ENCODE data around the gene SLC16A11.

The SLC16A11 gene

DNA sequence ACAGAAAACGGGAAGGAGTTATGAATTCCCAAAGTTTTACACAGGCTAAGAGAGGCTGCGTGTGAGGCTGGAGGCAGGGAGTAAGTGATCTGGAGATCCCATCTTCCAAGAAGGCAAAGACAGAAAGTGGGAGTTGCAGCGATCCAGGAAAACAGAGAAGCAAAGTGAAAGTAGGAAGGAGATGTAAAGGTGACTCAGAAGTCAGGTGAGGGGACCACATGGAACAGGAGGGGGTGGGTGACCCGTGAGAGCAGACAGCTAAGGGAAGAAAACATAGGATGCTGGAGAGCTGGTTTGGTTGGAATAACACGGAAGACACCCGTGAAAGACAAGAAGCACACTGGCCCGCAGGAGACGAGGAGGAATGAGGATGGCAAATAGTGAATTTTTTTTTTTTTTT lies 46.7 kb downstream of the SLC16A11 start:
- H4K20me1 ChIP-seq (ENCODE audit: insufficient read depth, low read length, poor library complexity, severe bottlenecking) = no peaks in the 10 kb centered on the region
- no peak overlapping the region for H3K9ac ChIP-seq (ENCODE audit: low read depth, low read length, poor library complexity, severe bottlenecking)
- H3F3A ChIP-seq (ENCODE audit: low read depth) = no peaks in the 10 kb centered on the region
- no peaks in the 10 kb centered on the region for H3K9me3 ChIP-seq (ENCODE audit: insufficient read depth, low read depth, low read length)
- H3K4me2 ChIP-seq (ENCODE audit: low read depth, low read length, poor library complexity, severe bottlenecking) = no peak overlapping the region
- no peak overlapping the region for H2AFZ ChIP-seq (ENCODE audit: low read length)
- no peaks in the 10 kb centered on the region for H3K4me1 ChIP-seq (ENCODE audit: insufficient read depth, low read length, poor library complexity, severe bottlenecking)
- no peaks in the 10 kb centered on the region for H3K27me3 ChIP-seq (ENCODE audit: insufficient read depth, low read length, poor library complexity, severe bottlenecking)
- peaks cover 16% of the 10 kb centered on the region; the same call in 1 of the 2 replicates for H3K36me3 ChIP-seq (ENCODE audit: insufficient read depth, low read length)
- no peaks in the 10 kb centered on the region for H3K9me2 ChIP-seq (replicated peaks; ENCODE audit: low read depth, low read length)
- no peak overlapping the region for H3K4me3 ChIP-seq (ENCODE audit: low read length, poor library complexity, severe bottlenecking)
- TF ChIP-seq EZH2phosphoT487 (IDR thresholded peaks at IDR 0.05; ENCODE audit: borderline replicate concordance) = no peak
- TF ChIP-seq, protein P1, sequence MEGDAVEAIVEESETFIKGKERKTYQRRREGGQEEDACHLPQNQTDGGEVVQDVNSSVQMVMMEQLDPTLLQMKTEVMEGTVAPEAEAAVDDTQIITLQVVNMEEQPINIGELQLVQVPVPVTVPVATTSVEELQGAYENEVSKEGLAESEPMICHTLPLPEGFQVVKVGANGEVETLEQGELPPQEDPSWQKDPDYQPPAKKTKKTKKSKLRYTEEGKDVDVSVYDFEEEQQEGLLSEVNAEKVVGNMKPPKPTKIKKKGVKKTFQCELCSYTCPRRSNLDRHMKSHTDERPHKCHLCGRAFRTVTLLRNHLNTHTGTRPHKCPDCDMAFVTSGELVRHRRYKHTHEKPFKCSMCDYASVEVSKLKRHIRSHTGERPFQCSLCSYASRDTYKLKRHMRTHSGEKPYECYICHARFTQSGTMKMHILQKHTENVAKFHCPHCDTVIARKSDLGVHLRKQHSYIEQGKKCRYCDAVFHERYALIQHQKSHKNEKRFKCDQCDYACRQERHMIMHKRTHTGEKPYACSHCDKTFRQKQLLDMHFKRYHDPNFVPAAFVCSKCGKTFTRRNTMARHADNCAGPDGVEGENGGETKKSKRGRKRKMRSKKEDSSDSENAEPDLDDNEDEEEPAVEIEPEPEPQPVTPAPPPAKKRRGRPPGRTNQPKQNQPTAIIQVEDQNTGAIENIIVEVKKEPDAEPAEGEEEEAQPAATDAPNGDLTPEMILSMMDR (conservative IDR thresholded peaks at IDR 0.05; ENCODE audit: low read length) = no peak
- no peaks in the 10 kb centered on the region for H3K79me2 ChIP-seq (ENCODE audit: insufficient read depth, low read length)

DNA sequence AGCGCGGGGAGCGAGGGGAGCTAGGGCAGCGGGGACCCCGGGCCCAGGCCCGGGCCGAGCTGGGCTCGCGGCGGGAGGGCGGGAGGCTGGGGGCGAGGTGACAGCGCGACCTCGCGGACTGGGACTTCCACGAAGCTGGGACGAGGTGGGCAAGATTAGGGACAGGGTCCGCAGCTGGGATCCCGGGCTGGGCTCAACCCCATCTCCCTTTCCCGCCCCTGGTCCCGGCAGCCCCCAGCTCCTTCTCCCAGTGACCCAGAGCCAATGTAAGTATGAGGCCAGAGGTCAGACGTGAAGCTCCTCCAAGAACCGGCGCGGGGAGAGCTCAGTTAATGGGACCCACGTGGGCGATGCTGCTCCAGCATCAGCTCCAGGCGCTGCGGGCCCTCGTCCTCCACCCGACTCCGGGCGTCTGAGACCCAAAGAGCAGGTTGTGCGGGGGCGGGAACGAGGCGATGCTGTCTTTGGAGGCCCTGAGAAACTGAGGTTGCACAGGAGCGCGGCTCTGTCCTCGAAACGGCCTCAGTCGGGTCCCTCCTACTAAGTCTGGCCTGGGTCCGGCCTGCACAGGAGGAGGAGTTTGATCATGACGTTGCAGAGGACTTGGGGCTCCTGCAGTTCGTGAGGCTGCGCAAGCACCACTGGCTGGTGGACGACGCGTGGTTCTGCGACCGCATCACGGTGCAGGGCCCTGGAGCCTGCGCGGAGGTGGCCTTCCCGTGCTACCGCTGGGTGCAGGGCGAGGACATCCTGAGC lies 47.5 kb downstream of the SLC16A11 start:
- Histone ChIP-seq H3K9ac (ENCODE audit: low read depth, low read length, poor library complexity, severe bottlenecking) (no peak overlapping the region), H3K36me3 (ENCODE audit: insufficient read depth, low read length) (peaks cover 9% of the 10 kb centered on the region; the same call in 1 of the 2 replicates), H2AFZ (ENCODE audit: low read length) (no peak overlapping the region), H4K20me1 (ENCODE audit: insufficient read depth, low read length, poor library complexity, severe bottlenecking) (no peaks in the 10 kb centered on the region), H3K9me3 (ENCODE audit: insufficient read depth, low read depth, low read length) (no peaks in the 10 kb centered on the region), H3F3A (ENCODE audit: low read depth) (no peaks in the 10 kb centered on the region), H3K79me2 (ENCODE audit: insufficient read depth, low read length) (no peaks in the 10 kb centered on the region), H3K27me3 (ENCODE audit: insufficient read depth, low read length, poor library complexity, severe bottlenecking) (no peaks in the 10 kb centered on the region), H3K4me1 (ENCODE audit: insufficient read depth, low read length, poor library complexity, severe bottlenecking) (no peaks in the 10 kb centered on the region), H3K4me3 (ENCODE audit: low read length, poor library complexity, severe bottlenecking) (no peak overlapping the region), H3K4me2 (ENCODE audit: low read depth, low read length, poor library complexity, severe bottlenecking) (no peak overlapping the region), H3K9me2 (replicated peaks; ENCODE audit: low read depth, low read length) (no peaks in the 10 kb centered on the region)
- no peak for TF ChIP-seq EZH2phosphoT487 (IDR thresholded peaks at IDR 0.05; ENCODE audit: borderline replicate concordance)
- TF ChIP-seq, protein P1 (conservative IDR thresholded peaks at IDR 0.05; ENCODE audit: low read length) = no peak

DNA sequence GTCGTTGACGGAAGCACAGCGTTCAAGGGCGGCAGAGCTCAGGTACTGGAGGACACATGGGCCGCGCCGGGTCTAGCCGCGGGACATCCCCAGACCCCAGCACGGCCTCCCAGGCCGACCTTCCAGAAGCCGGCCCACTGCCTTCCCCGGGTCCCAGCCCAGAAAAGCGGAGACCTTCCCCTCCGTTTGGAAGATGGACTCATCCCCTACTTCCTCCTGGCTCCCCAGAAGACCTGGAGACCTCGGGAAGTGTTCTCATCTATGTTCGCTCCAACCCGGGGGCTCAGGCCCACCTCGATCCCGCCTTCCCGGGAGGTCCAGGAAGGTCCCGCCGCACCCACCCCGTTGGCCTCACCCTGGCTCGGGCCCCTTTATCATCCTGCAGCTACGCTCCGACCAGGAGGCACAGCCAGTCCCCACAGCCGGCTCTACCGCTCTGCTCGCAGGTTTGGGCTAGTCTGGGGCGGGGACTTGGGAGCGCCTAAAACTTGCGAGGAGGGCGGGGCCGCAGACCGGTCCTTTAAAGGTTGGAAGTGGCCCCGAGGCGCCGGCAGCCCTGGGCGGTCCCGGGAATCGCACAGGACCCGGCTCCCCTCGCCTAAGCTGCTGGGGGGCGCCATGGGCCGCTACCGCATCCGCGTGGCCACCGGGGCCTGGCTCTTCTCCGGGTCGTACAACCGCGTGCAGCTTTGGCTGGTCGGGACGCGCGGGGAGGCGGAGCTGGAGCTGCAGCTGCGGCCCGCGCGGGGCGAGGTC lies 48.2 kb downstream of the SLC16A11 start, which contains the start of gene ALOX12:
Gene ALOX12 (plus strand): TSS at position 550 of the 756 bp plus-strand sequence. CDS start 69 bp downstream, at position 619.
- no peaks in the 10 kb centered on the region for H3K79me2 ChIP-seq (ENCODE audit: insufficient read depth, low read length)
- H3K27me3 ChIP-seq (ENCODE audit: insufficient read depth, low read length, poor library complexity, severe bottlenecking) = no peaks in the 10 kb centered on the region
- H4K20me1 ChIP-seq (ENCODE audit: insufficient read depth, low read length, poor library complexity, severe bottlenecking) = no peaks in the 10 kb centered on the region
- no peak within 1 kb of the TSS for H3K4me2 ChIP-seq (ENCODE audit: low read depth, low read length, poor library complexity, severe bottlenecking)
- peaks cover 9% of the 10 kb centered on the region; the same call in 1 of the 2 replicates for H3K36me3 ChIP-seq (ENCODE audit: insufficient read depth, low read length)
- H3K4me1 ChIP-seq (ENCODE audit: insufficient read depth, low read length, poor library complexity, severe bottlenecking) = no peaks in the 10 kb centered on the region
- H3F3A ChIP-seq (ENCODE audit: low read depth) = no peaks in the 10 kb centered on the region
- H2AFZ ChIP-seq (ENCODE audit: low read length) = no peak within 1 kb of the TSS
- H3K9me3 ChIP-seq (ENCODE audit: insufficient read depth, low read depth, low read length) = no peaks in the 10 kb centered on the region
- no peak within 1 kb of the TSS for H3K9ac ChIP-seq (ENCODE audit: low read depth, low read length, poor library complexity, severe bottlenecking)
- TF ChIP-seq, protein P1 (conservative IDR thresholded peaks at IDR 0.05; ENCODE audit: low read length) = no peak
- no peak for TF ChIP-seq EZH2phosphoT487 (IDR thresholded peaks at IDR 0.05; ENCODE audit: borderline replicate concordance)
- no peaks in the 10 kb centered on the region for H3K9me2 ChIP-seq (replicated peaks; ENCODE audit: low read depth, low read length)
- no peak within 1 kb of the TSS for H3K4me3 ChIP-seq (ENCODE audit: low read length, poor library complexity, severe bottlenecking)

All from Loucy (cell line).